Activated T-cell treated with anti-CD3 and anti-CD28 coated beads, Interleukin-2, amount 50 U/mL, for 72 hours (primary cell): ENCODE results near the gene BMPER. TPM values are rescaled to one million over a fixed set of nuclear protein-coding genes. Genes with fewer than 3 reads are reported as not detected.

Experiments used
- ATAC-seq, 2 donors: fragments of 150-1000 bp; cut with Tn5 transposase; replicated peaks in 1 of 2; 2 replicates each; pipeline ENCODE4 v1.10.0; 2021; ENCODE audit warnings: moderate library complexity in 2 of 2, mild to moderate bottlenecking in 1 of 2
- DNase-seq, 2 donors: peaks; one replicate each; pipeline ENCODE4 v3.0.0; 2021 to 2022; ENCODE audit warnings: mixed read lengths in 1 of 2
- H3K27ac Mint-ChIP-seq: one replicate; pipeline ENCODE4 v1.8.0; 2022; ENCODE audit warnings: mild to moderate bottlenecking, moderate library complexity, mixed read lengths
- H3K27me3 Mint-ChIP-seq: one replicate; pipeline ENCODE4 v1.8.0; 2022; ENCODE audit warnings: low read depth, mixed read lengths
- H3K36me3 Mint-ChIP-seq, 2 donors: one replicate each; pipeline ENCODE4 v1.8.0; 2022; ENCODE audit warnings: mixed read lengths in 2 of 2, mild to moderate bottlenecking in 1 of 2; ENCODE audit not compliant: insufficient read depth in 2 of 2
- H3K4me1 Mint-ChIP-seq: one replicate; pipeline ENCODE4 v1.8.0; 2022; ENCODE audit warnings: low read depth, mixed read lengths
- H3K4me3 Mint-ChIP-seq, 2 donors: one replicate each; pipeline ENCODE4 v1.8.0; 2022; ENCODE audit warnings: mild to moderate bottlenecking in 2 of 2, mixed read lengths in 2 of 2, moderate library complexity in 2 of 2
- H3K9me3 Mint-ChIP-seq, 2 donors: one replicate each; pipeline ENCODE4 v1.8.0; 2022; ENCODE audit warnings: mixed read lengths in 2 of 2
- total RNA-seq, 2 donors: library from RNA; stranded (reverse); gene quantifications; one replicate each; pipeline ENCODE4 v1.2.3, GENCODE V29; 2022

BMPER gene
- total RNA-seq, 2 donors from 2014 or later: 0.35 TPM; not detected in 1

DNA sequence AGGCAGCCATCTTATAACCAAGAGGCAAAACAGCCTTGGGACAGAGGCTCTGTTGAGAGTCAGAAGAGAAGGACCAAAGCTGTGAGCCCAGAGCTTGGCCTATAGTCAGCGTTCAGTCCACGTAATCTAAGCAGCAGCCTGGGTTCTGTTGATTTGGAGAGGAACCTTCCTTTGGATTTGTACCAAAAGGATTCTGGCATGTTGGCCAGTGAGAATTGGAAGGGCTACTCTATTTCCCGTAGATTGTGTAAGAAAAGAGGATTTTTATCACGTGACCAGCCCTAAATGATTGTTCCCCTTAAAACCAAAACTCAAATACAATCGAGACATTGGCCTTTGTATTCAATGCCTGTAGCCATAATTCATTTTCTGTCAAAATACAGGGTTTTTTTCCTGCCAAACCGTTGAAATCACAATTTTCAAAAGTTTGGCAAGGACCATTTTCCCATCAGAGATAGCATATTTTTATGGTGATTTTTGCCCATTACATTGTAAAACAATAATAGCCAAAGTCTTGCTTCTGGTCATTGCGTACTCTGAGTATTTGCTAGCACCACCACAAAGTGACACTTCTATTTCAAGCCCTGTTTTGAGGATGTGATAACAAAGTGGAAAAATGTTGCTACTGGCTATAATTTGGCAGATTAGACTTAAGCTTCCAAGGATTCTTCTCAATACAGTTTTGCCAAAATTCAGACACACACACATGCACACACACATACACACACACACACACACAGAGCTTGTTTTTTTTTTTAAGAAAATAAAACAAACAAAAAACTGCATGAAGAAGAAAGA lies 23.1 kb upstream of the BMPER start:
- no peak overlapping the region for H3K27ac Mint-ChIP-seq
- no peak for DNase-seq
- no peak for ATAC-seq
- no peaks in the 10 kb centered on the region for H3K4me1 Mint-ChIP-seq
- H3K4me3 Mint-ChIP-seq: no peak overlapping the region
- no peaks in the 10 kb centered on the region for H3K36me3 Mint-ChIP-seq
- H3K9me3 Mint-ChIP-seq: no peaks in the 10 kb centered on the region
- peaks cover 5% of the 10 kb centered on the region for H3K27me3 Mint-ChIP-seq

DNA sequence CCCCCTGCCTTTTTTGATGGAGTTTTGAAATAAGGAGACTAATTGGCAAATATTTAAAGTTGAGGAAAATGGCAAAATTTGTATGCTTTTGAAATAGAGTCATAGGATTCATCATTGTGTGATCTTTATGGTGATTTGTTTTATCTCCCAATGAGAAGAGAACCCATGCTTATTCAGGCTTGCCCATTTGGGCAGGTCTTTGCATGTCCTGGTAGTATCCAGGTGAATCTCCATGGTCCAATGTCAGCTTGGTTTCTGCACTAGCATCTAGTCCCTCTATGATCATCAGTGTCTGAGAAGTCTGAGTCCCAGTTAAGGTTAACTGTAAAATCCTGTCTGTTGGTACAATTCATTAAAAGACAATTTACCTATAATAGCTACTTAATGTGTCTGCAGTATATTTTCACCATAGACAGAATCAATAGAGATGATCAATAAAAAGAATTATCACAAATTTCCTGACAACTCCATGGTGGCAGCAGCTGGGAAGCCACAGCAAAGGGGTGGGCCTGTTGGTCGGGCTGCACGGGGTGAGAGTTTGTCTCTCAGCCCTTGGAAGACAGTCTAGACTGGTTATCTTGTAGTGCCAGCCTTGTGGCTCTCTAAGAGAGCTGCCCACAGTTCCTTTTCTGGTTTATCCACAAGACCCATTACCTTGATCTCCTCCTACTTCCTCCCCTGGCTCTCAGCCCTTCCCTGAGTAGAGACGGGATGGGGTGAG lies 22.2 kb upstream of the BMPER start:
- no peak for DNase-seq
- H3K4me3 Mint-ChIP-seq: no peak overlapping the region
- ATAC-seq: no peak
- peaks cover 5% of the 10 kb centered on the region for H3K27me3 Mint-ChIP-seq
- H3K9me3 Mint-ChIP-seq: no peaks in the 10 kb centered on the region
- no peak overlapping the region for H3K27ac Mint-ChIP-seq
- H3K36me3 Mint-ChIP-seq: no peaks in the 10 kb centered on the region
- H3K4me1 Mint-ChIP-seq: no peaks in the 10 kb centered on the region

DNA sequence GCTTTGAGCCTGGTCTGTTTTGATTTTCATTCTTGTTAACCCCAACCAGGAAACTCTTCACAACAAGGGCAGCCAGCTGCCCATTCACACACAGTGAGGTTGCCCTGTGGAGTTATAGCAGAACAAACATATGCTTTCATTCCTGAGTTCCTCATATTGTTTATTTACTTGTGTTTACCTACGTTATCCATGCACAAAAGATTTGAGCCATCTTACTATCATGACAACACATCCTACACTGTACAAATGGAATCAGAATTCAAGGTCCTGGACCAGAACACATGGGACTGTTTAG lies 21.7 kb upstream of the BMPER start:
- Mint-ChIP-seq H3K27ac (no peak overlapping the region), H3K27me3 (peaks cover 5% of the 10 kb centered on the region), H3K36me3 (no peaks in the 10 kb centered on the region), H3K9me3 (no peaks in the 10 kb centered on the region), H3K4me1 (no peaks in the 10 kb centered on the region), H3K4me3 (no peak overlapping the region)
- DNase-seq: no peak
- no peak for ATAC-seq

DNA sequence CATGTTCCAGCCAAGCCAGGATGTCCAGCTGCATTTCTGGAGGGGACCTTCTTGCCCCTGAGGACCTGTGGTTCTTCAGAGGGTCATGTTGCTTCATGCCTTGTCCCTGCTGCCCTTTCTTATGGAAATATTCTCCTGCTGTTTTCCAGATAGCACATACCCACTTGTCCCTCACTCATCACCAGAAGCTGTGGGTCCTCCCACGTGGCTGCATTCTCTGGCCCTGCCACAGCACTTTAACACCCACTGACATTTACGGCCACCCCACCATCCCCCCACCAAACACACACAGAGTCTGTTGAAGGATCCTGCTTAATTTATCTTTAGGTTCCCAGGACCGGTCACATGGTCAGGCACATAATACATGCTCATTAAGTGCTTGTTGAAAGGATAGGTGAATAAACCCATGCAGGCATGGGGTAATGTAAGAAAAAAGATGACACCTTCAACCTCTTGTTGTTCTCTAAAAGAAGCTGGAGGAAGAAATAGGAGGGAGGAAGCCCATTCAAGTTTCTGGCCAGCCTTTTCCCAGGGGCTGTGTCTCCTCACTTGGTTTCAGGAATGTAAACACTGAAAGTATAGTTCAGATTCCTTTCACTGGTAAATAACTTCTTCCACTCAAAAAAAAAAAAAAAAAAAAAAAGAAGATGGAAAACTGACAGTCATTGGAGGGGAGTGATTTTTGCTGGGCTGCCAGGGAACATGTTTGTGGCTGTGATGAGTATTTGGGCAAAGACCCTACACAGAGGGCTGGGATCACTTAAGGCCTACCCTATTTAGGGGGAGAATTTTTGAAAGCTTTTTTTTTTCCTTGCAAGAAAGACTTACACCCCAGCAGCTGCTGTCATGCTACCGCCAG lies 19.8 kb upstream of the BMPER start:
- Mint-ChIP-seq H3K27ac (no peak overlapping the region), H3K9me3 (no peaks in the 10 kb centered on the region), H3K4me3 (no peak overlapping the region), H3K4me1 (no peaks in the 10 kb centered on the region), H3K36me3 (no peaks in the 10 kb centered on the region), H3K27me3 (peaks cover 5% of the 10 kb centered on the region)
- no peak for ATAC-seq
- no peak for DNase-seq

DNA sequence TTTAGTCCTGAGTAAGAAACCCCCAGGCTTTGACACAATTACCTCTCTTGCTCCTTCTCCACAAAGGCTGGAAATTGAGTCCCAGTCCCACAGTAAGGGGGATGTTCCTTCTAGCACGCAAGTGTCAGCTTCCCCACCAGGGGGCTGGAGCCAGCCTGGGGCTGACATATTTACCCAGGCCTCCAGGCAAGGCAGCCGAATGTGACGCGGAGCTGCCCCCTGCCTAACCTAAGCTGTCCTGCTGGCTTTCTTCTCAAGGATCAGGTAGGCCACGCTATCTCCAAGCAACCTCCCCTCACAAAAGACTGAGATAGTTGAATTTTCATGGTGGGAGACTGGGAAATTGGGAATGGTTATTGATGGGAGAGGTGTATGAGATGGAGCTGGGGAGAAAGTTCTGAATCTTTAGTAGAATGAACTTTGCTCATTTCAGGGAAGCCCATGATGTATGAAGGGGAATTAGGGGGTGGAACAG lies 19.2 kb upstream of the BMPER start:
- no peak overlapping the region for H3K4me3 Mint-ChIP-seq
- H3K36me3 Mint-ChIP-seq: no peaks in the 10 kb centered on the region
- H3K4me1 Mint-ChIP-seq: no peaks in the 10 kb centered on the region
- H3K9me3 Mint-ChIP-seq: no peaks in the 10 kb centered on the region
- H3K27me3 Mint-ChIP-seq: peaks cover 5% of the 10 kb centered on the region
- DNase-seq: peak in 1 of 2 donors; percentile 1
- ATAC-seq: no peak
- no peak overlapping the region for H3K27ac Mint-ChIP-seq

DNA sequence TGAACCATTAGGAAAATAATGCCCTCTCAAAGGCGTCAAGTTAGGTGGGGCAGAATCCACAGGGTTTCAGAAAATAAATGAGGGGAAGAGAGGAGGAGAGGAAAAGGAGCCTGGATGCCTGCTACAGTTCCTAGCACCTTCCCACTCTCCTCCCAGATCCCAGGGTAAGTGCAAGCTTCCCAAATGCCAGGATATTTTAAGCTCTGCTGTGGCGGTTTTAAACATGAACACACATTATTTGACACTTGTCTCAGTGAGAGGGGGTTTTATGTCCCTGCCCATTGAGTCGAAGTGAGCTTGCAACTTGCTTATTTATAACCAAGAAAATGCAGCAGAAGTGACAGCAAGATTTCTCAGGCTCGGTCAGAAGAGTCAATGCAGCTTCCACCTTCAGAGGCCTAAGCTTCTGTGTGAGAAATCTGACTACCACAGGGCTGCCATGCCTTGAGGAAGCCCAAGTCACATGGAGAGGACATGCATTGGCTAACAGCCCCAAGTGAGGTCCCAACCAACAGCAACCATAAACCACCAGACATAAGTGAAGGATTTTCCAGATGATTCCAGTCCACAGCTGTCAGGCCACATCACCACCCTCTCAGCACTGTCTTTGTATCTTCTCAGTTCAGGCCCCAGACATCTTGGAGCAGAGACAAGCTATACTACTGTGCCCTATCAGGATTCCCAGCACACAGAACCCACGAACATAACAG lies 17.9 kb upstream of the BMPER start:
- no peaks in the 10 kb centered on the region for H3K4me1 Mint-ChIP-seq
- H3K36me3 Mint-ChIP-seq: no peaks in the 10 kb centered on the region
- H3K27me3 Mint-ChIP-seq: peaks cover 14% of the 10 kb centered on the region
- DNase-seq: no peak
- no peak overlapping the region for H3K27ac Mint-ChIP-seq
- no peak overlapping the region for H3K4me3 Mint-ChIP-seq
- ATAC-seq: no peak
- H3K9me3 Mint-ChIP-seq: no peaks in the 10 kb centered on the region

DNA sequence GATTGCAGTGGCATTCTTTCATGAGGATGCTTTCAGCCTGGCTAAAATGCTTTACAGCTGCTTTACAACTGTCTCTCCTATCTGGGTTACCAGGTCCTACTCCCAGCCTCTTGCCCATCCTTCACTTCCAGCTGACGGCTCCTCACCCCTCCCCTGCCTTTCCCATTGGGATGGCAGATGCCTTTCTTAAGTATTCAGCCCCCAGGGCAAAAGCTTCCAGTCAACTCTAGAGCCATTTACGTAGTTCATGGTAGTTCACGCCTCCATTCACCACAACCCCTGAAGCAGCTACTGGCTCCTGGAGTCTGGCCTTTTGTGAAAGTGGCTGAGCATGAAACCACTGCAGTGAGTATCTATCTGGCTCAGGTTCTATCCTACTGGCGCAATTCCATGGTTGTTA lies 17.2 kb upstream of the BMPER start:
- peaks cover 21% of the 10 kb centered on the region for H3K27me3 Mint-ChIP-seq

DNA sequence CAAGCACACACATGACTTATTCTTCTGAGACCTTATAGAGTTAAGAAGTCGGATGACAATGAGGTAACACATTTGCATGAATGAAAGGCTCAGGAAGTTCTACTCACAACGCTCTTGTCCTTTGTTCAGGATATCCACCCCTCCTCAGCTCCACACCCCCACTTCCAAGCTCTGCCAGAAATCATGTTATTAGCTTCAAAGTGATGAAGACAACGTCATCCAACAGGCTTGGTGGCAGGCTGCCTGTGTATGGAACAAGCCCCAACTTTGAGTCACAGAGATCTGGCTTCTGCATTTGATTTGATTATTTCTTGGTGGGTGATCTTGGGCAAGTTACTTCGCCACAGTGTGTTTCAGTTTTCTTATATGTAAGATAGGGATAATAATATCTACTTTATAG lies 12.4 kb upstream of the BMPER start:
- H3K4me3 Mint-ChIP-seq: no peak overlapping the region
- no peak overlapping the region for H3K27ac Mint-ChIP-seq
- DNase-seq (no peak), ATAC-seq (no peak)
- peaks cover 10% of the 10 kb centered on the region for H3K4me1 Mint-ChIP-seq
- peaks cover 0 to 2% of the 10 kb centered on the region in 2 donors for H3K36me3 Mint-ChIP-seq
- H3K27me3 Mint-ChIP-seq: peaks cover 49% of the 10 kb centered on the region
- H3K9me3 Mint-ChIP-seq: no peaks in the 10 kb centered on the region

More for the DNA sequence above, 17.2 kb upstream of the BMPER start:
- Mint-ChIP-seq H3K36me3 (no peaks in the 10 kb centered on the region), H3K27ac (no peak overlapping the region), H3K4me1 (no peaks in the 10 kb centered on the region), H3K9me3 (no peaks in the 10 kb centered on the region), H3K4me3 (no peak overlapping the region)
- no peak for ATAC-seq
- DNase-seq: no peak

DNA sequence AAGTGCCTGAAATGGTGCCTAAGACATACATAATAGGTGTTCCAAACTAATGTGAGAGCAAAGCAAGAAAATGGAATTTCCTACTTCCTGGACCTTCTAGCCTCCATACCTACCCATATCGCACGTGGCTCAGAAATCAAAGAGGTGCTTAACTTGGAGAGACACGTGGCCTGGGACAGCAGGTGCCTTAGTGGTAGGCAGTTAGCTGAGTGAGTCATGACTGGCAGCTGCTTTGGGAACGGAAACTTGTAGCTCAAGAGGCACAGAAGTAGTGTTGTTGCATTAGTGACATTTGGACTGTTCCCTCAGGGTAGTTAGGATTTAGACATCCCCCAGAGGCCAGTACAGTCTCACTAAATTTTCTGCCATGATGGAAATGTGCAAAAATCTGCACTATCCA lies 12.0 kb upstream of the BMPER start:
- Mint-ChIP-seq H3K27ac (no peak overlapping the region), H3K27me3 (peaks cover 53% of the 10 kb centered on the region)

DNA sequence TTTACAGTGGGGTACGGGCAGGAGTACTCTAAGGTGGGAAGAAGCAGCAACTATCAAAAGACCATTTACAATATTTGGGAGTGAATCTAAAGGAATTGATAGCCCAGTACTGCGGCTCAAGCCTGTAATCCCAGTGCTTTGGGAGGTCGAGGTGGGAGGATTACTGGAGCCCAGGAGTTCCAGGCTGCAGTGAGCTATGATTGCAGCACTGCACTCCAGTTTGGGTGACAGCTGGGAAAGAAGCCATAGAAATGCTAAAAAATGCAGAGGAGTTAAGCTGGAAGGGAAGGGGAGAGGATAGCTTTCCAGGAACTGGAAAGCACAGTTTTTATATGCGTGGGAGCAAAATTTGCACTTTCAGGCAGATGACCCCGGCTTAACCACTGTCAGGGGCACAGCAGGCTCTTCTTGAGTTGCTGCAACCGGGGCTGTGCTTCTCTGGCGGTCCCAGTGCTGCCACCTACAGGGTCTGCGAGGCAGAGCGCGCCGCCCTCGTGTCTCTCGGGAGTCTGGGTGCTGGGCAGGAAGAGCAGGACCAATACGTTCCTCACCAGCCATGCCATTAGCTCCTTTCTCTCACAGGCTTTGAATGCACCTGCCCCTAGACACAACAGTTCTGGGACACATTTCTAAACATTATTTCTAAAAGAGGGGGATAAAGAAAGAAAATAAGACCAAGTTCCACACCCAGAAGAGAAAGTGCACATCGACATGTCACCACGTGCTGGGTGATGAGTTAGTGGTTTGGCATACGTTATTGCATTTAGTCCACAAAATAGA lies 10.1 kb upstream of the BMPER start:
- Mint-ChIP-seq H3K27me3 (peaks cover 69% of the 10 kb centered on the region), H3K27ac (no peak overlapping the region), H3K36me3 (peaks cover 0 to 2% of the 10 kb centered on the region in 2 donors), H3K4me3 (peak overlapping the region; percentile 56 to 66), H3K4me1 (peaks cover 10% of the 10 kb centered on the region), H3K9me3 (no peaks in the 10 kb centered on the region)
- ATAC-seq (peak; percentile 83 to 90), DNase-seq (peak; percentile 74 to 80)

More for the DNA sequence above, 12.0 kb upstream of the BMPER start:
- H3K4me1 Mint-ChIP-seq: peaks cover 10% of the 10 kb centered on the region
- DNase-seq (no peak), ATAC-seq (no peak)
- H3K4me3 Mint-ChIP-seq: no peak overlapping the region
- peaks cover 0 to 2% of the 10 kb centered on the region in 2 donors for H3K36me3 Mint-ChIP-seq
- H3K9me3 Mint-ChIP-seq: no peaks in the 10 kb centered on the region

DNA sequence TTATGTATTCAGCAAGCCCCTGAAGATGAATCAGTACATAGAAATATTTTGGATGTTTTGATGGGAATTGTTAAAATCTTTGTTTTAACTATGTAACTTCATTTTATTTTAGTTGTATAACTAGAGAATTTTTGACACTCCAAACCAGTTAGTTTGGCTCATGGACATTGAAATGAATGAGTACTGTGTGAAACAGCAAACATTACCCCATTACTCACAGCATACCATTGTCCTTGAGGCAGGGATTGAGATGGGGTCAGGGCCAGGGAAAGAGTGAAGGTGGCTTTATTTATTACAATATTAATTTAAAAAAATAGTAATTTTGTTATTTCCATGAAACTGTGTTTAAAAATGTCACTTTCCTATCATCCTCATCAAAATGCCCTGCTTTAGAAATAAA lies 4.8 kb upstream of the BMPER start:
- no peak for ATAC-seq
- no peaks in the 10 kb centered on the region for H3K9me3 Mint-ChIP-seq
- no peak for DNase-seq
- H3K36me3 Mint-ChIP-seq: peaks cover 0 to 2% of the 10 kb centered on the region in 2 donors
- no peak overlapping the region for H3K4me3 Mint-ChIP-seq
- no peak overlapping the region for H3K27ac Mint-ChIP-seq
- H3K27me3 Mint-ChIP-seq: peaks cover 75% of the 10 kb centered on the region
- H3K4me1 Mint-ChIP-seq: peaks cover 14% of the 10 kb centered on the region

DNA sequence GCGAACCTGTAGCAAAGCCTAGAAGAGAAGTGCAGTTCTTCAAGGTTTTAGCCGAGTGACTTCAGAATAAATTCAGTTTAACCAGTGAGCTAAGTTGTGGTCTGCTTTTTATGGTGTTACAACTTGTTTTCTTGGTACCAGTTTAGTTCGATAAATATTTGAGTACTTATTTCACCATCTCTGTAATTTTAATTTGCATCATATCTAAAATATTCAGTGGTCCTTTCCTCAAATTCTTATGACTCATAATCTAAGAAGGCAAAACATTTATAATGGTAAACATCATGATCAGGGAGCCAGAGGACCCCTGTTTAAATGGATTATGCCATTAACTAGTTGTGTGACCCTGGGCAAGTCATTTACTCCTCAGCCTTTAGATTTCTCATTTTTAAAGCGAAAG lies 4.1 kb upstream of the BMPER start:
- Mint-ChIP-seq H3K9me3 (no peaks in the 10 kb centered on the region), H3K36me3 (peaks cover 0 to 2% of the 10 kb centered on the region in 2 donors), H3K4me3 (no peak overlapping the region), H3K4me1 (peaks cover 8% of the 10 kb centered on the region), H3K27ac (no peak overlapping the region), H3K27me3 (peaks cover 77% of the 10 kb centered on the region)
- no peak for ATAC-seq
- no peak for DNase-seq
